Measurements from ENCODE around the gene PSMF1. TPM values are rescaled to one million over a fixed set of nuclear protein-coding genes. Genes with fewer than 3 reads are reported as not detected.
A peak's percentile ranks its signal among the peaks of the same experiment; 100 is the strongest.

The PSMF1 gene
- total and polyA plus RNA-seq, 9 of the 15 experiments (the other 6 are each of a cell fraction or from before 2014, with no cell fraction given): 8.5 to 192 (median 33.2) TPM

GRCh38 chr20:1124421-1124820 lies 6.0 kb downstream of the PSMF1 start:
- Histone ChIP-seq H3K9me1 (ENCODE audit: control insufficient read depth, insufficient read depth, low read length) (no peaks in the 10 kb centered on the region), H4K20me1 (replicated peaks; ENCODE audit: control insufficient read depth, insufficient read depth, low read length) (peaks cover 19% of the 10 kb centered on the region), H3K4me2 (ENCODE audit: insufficient read depth, low read length) (no peak overlapping the region), H3K9ac (ENCODE audit: insufficient read depth in 1 of 2, low read depth in 2 of 2, low read length in 2 of 2) (no peak overlapping the region), H3K27me3 (ENCODE audit: control insufficient read depth in 2 of 2, insufficient read depth in 2 of 2, low read length in 2 of 2) (no peaks in the 10 kb centered on the region), H2AFZ (ENCODE audit: low read depth, low read length) (no peak overlapping the region), H3K36me3 (ENCODE audit: control insufficient read depth, insufficient read depth, low read length) (peaks cover 79% of the 10 kb centered on the region), H3K4me3 (no peak overlapping the region), H3K4me1 (replicated peaks in 1 of 2; ENCODE audit: control insufficient read depth in 2 of 2, insufficient read depth in 2 of 2, low read length in 2 of 2) (peaks cover 9 to 46% of the 10 kb centered on the region in 2 experiments; a peak in 4 of 5 replicates), H3K79me2 (ENCODE audit: control insufficient read depth, insufficient read depth, low read length) (peaks cover 51% of the 10 kb centered on the region), H3K27ac (ENCODE audit: extremely low read depth, low read depth, low read length) (no peak overlapping the region), H3K9me3 (replicated peaks; ENCODE audit: control insufficient read depth, insufficient read depth, low read depth, low read length) (no peaks in the 10 kb centered on the region)
- DNase-seq (ENCODE audit: extremely low read depth in 1 of 4, low spot score in 3 of 4): no peak
- ATAC-seq: no peak
- BruUV-seq (replicated peaks): no TSS peak
- FAIRE-seq: no peak
- WGBS (ENCODE audit: insufficient coverage, low coverage, missing lambda C conversion rate): 50% methylated on average over 3 of the region's 3 CpGs
- no peak for TF ChIP-seq SIX5 (IDR thresholded peaks at IDR 0.05; ENCODE audit: borderline replicate concordance in 1 of 2, insufficient read depth in 1 of 2, low read depth in 1 of 2, low read length in 2 of 2)
- ChIA-PET POLR2A (interaction anchor here (1.2 kb wide), 1 partner anchor 48 kb away, joined by 3 read pairs; no protein-coding TSS in a partner anchor), CTCF (ENCODE audit: low intra/inter-chr PET ratio) (no interaction called here)
- intact Hi-C loops (cut with micrococcal nuclease): no loop called here
- in situ Hi-C loops (cut with MboI): no loop called here

GRCh38 chr20:1125277-1125676 lies 6.9 kb downstream of the PSMF1 start:
- CTCF ChIA-PET (ENCODE audit: low intra/inter-chr PET ratio): no interaction called here
- H3K27me3 ChIP-seq (ENCODE audit: control insufficient read depth in 2 of 2, insufficient read depth in 2 of 2, low read length in 2 of 2): no peaks in the 10 kb centered on the region
- no peaks in the 10 kb centered on the region for H3K9me3 ChIP-seq (replicated peaks; ENCODE audit: control insufficient read depth, insufficient read depth, low read depth, low read length)
- H3K4me1 ChIP-seq (replicated peaks in 1 of 2; ENCODE audit: control insufficient read depth in 2 of 2, insufficient read depth in 2 of 2, low read length in 2 of 2): peaks cover 9 to 39% of the 10 kb centered on the region in 2 experiments; a peak in 4 of 5 replicates
- H3K9me1 ChIP-seq (ENCODE audit: control insufficient read depth, insufficient read depth, low read length): no peaks in the 10 kb centered on the region
- no peak overlapping the region for H3K27ac ChIP-seq (ENCODE audit: extremely low read depth, low read depth, low read length)
- H3K9ac ChIP-seq (ENCODE audit: insufficient read depth in 1 of 2, low read depth in 2 of 2, low read length in 2 of 2): no peak overlapping the region
- BruUV-seq (replicated peaks): no TSS peak
- ATAC-seq (peak; percentile 26; the same call in 2 of the 3 replicates), DNase-seq (ENCODE audit: extremely low read depth in 1 of 4, low spot score in 3 of 4) (peak in 3 of 4 experiments; percentile 21 to 62 (median 26)), FAIRE-seq (peak; percentile 87)
- H4K20me1 ChIP-seq (replicated peaks; ENCODE audit: control insufficient read depth, insufficient read depth, low read length): peaks cover 19% of the 10 kb centered on the region
- intact Hi-C loops (cut with micrococcal nuclease): no loop called here
- no peak overlapping the region for H2AFZ ChIP-seq (ENCODE audit: low read depth, low read length)
- peak overlapping the region; percentile 10 for H3K4me2 ChIP-seq (ENCODE audit: insufficient read depth, low read length)
- WGBS (ENCODE audit: insufficient coverage, low coverage, missing lambda C conversion rate): 26% methylated on average over 7 of the region's 7 CpGs
- in situ Hi-C loops (cut with MboI): no loop called here
- POLR2A ChIA-PET: interaction anchor here (1.2 kb wide), 1 partner anchor 47 kb away, joined by 3 read pairs; no protein-coding TSS in a partner anchor
- H3K79me2 ChIP-seq (ENCODE audit: control insufficient read depth, insufficient read depth, low read length): peaks cover 42% of the 10 kb centered on the region
- peaks cover 79% of the 10 kb centered on the region for H3K36me3 ChIP-seq (ENCODE audit: control insufficient read depth, insufficient read depth, low read length)
- H3K4me3 ChIP-seq: no peak overlapping the region
- peak in 1 of 2 experiments; percentile 10; a peak in 1 of 4 replicates for TF ChIP-seq TRIM24 (IDR thresholded peaks at IDR 0.05)
- TF ChIP-seq TAF15 (IDR thresholded peaks at IDR 0.05; ENCODE audit: low read depth, low read length): no peak
- TF ChIP-seq ARID3B (CRISPR knock-in tag; IDR thresholded peaks at IDR 0.05; ENCODE audit: borderline replicate concordance): no peak
- peak; percentile 67 for TF ChIP-seq TEAD4 (IDR thresholded peaks at IDR 0.05; ENCODE audit: low read length)
- no peak for TF ChIP-seq TEAD4 (CRISPR knock-in tag; IDR thresholded peaks at IDR 0.05; ENCODE audit: borderline replicate concordance)
- TF ChIP-seq ZBTB11 (CRISPR knock-in tag; IDR thresholded peaks at IDR 0.05): 0 out of 6 replicates have a peak, but pooled peaks of 1 of the 3 experiments have one; percentile 26
- peak; percentile 36; the same call in 1 of the 2 replicates for TF ChIP-seq POLR2AphosphoS5 (IDR thresholded peaks at IDR 0.05; ENCODE audit: control insufficient read depth, insufficient read depth, low read depth, low read length)
- TF ChIP-seq CBFA2T2 (conservative IDR thresholded peaks at IDR 0.05): peak; percentile 82
- TF ChIP-seq TAL1 (IDR thresholded peaks at IDR 0.05): peak; percentile 55; the same call in 1 of the 2 replicates
